Esophagus squamous epithelium (tissue), 4 donors: ENCODE results near the gene LRP8.

Experiments used
- POLR2A ChIP-seq, 4 donors: fragments of 450-650 bp; IDR thresholded peaks; one replicate each; pipeline ENCODE4 v1.6.1; 2017; ENCODE audit warnings: antibody characterized with exemption in 4 of 4, mild to moderate bottlenecking in 4 of 4, moderate library complexity in 3 of 4
- TF ChIP-seq, protein P1 (sequence below), 6 experiments: fragments of 450-650 bp in 4 of 6; fragments of 200-600 bp in 2 of 6; sonication (generic) in 2 of 6; IDR thresholded peaks; one replicate each; pipeline ENCODE4 v1.5.1; 2016 to 2019; ENCODE audit warnings: antibody characterized with exemption in 6 of 6, mild to moderate bottlenecking in 4 of 6, moderate library complexity in 4 of 6

DNA sequence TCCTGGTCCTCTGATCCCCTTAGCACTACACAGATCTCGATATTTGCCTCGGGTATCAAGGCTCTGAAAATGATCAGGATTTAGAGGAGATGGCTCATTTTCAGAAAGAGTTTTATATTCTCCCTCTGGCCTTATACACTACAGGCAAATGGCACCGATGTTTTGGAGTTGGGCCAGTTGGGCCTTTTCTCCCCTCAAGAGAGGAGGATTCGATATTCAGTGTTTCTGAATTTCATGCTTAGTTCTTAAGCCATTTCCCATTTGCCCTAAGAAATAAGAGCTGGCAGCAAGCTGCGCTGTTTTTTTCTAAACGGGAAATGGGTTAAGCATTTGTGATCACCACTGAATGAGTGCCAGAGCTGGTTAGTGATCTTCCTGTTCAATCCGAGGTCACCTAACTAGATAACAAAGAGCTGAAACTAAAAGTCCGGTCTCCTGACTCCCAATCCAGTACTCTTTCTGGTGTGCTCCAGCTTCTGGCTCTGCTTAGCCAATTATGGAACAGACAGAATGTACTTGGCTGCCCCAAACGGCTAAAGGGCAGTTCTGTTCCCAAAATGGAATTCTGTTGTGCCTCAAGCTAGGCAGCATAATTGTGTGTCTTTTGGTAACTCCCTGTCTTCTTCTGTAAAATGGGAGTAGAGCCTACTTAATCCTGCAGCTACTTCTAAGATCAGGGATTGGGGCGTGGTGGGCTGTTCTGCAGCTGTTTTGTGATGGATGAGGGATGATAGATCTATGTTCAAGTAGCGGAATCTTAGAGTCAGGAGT is 132.4 kb downstream of the LRP8 start:
- TF ChIP-seq, protein P1, sequence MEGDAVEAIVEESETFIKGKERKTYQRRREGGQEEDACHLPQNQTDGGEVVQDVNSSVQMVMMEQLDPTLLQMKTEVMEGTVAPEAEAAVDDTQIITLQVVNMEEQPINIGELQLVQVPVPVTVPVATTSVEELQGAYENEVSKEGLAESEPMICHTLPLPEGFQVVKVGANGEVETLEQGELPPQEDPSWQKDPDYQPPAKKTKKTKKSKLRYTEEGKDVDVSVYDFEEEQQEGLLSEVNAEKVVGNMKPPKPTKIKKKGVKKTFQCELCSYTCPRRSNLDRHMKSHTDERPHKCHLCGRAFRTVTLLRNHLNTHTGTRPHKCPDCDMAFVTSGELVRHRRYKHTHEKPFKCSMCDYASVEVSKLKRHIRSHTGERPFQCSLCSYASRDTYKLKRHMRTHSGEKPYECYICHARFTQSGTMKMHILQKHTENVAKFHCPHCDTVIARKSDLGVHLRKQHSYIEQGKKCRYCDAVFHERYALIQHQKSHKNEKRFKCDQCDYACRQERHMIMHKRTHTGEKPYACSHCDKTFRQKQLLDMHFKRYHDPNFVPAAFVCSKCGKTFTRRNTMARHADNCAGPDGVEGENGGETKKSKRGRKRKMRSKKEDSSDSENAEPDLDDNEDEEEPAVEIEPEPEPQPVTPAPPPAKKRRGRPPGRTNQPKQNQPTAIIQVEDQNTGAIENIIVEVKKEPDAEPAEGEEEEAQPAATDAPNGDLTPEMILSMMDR (IDR thresholded peaks at IDR 0.05): no peak
- TF ChIP-seq POLR2A (IDR thresholded peaks at IDR 0.05): no peak
